GM12873 (cell line): Measurements from ENCODE around the gene HMCN1.

ENCODE experiments used
- CTCF ChIP-seq: IDR thresholded peaks from 2 replicates; pipeline ENCODE4 v1.5.1; 2012; ENCODE audit warnings: low read depth, mild to moderate bottlenecking, moderate library complexity, low read length, control low read depth; ENCODE audit not compliant: insufficient read depth; ENCODE audit errors: missing control alignments

Gene HMCN1

GRCh38 chr1:185807275-185807674 is 73.1 kb downstream of the HMCN1 start:
- no peak for TF ChIP-seq CTCF

GRCh38 chr1:185808631-185809030 is 74.4 kb downstream of the HMCN1 start:
- TF ChIP-seq CTCF: no peak

GRCh38 chr1:185811073-185811709 is 77.0 kb downstream of the HMCN1 start:
- TF ChIP-seq CTCF: no peak

- no peak for TF ChIP-seq CTCF
These were observed 78.7 kb downstream of the HMCN1 start for GRCh38 chr1:185812934-185813333.

GRCh38 chr1:185813401-185813979 is 79.3 kb downstream of the HMCN1 start:
- TF ChIP-seq CTCF: peak; percentile 37

- no peak for TF ChIP-seq CTCF
These were observed 82.3 kb downstream of the HMCN1 start for GRCh38 chr1:185816460-185816859.

GRCh38 chr1:185819798-185820197 is 85.6 kb downstream of the HMCN1 start:
- TF ChIP-seq CTCF: no peak
